ENCODE measurements around the gene TMCO4.

DNA sequence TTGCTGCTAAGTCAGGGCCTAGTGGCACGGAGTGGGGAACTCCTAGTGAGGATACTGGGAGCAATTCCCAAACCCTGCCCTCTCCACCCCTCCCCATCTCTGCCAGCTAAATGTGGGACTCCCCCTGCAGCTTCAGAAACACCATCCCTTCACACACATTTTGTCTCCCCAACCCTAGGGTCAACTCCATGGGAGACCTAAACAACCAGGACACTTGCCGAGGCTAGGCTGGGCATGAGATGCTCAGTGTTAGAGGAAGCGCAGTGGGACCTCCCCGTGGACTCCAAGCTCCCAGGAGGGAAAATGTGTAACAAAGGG, 13.9 kb upstream of the TMCO4 start:
- TF ChIP-seq, protein P1, sequence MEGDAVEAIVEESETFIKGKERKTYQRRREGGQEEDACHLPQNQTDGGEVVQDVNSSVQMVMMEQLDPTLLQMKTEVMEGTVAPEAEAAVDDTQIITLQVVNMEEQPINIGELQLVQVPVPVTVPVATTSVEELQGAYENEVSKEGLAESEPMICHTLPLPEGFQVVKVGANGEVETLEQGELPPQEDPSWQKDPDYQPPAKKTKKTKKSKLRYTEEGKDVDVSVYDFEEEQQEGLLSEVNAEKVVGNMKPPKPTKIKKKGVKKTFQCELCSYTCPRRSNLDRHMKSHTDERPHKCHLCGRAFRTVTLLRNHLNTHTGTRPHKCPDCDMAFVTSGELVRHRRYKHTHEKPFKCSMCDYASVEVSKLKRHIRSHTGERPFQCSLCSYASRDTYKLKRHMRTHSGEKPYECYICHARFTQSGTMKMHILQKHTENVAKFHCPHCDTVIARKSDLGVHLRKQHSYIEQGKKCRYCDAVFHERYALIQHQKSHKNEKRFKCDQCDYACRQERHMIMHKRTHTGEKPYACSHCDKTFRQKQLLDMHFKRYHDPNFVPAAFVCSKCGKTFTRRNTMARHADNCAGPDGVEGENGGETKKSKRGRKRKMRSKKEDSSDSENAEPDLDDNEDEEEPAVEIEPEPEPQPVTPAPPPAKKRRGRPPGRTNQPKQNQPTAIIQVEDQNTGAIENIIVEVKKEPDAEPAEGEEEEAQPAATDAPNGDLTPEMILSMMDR (IDR thresholded peaks at IDR 0.05; ENCODE audit: control extremely low read depth in 1 of 3, insufficient read depth in 1 of 3, low read depth in 1 of 3, low read length in 3 of 3), result no peak
- TF ChIP-seq TAF1 (IDR thresholded peaks at IDR 0.05; ENCODE audit: low read depth, low read length) (no peak), POLR2A (IDR thresholded peaks at IDR 0.05; ENCODE audit: control extremely low read depth in 1 of 2, low read depth in 2 of 2, low read length in 2 of 2) (no peak), BACH1 (IDR thresholded peaks at IDR 0.05; ENCODE audit: low read length) (no peak), SUZ12 (IDR thresholded peaks at IDR 0.05; ENCODE audit: low read length) (no peak), TEAD4 (IDR thresholded peaks at IDR 0.05; ENCODE audit: low read depth, low read length) (no peak), RAD21 (IDR thresholded peaks at IDR 0.05 in 1 of 2, conservative IDR thresholded peaks at IDR 0.05 in 1 of 2; ENCODE audit: low read depth in 2 of 2, low read length in 2 of 2) (no peak), SIRT6 (IDR thresholded peaks at IDR 0.05; ENCODE audit: low read length) (no peak), SP1 (IDR thresholded peaks at IDR 0.05; ENCODE audit: low read depth, low read length) (no peak)
- TF ChIP-seq, protein P2, sequence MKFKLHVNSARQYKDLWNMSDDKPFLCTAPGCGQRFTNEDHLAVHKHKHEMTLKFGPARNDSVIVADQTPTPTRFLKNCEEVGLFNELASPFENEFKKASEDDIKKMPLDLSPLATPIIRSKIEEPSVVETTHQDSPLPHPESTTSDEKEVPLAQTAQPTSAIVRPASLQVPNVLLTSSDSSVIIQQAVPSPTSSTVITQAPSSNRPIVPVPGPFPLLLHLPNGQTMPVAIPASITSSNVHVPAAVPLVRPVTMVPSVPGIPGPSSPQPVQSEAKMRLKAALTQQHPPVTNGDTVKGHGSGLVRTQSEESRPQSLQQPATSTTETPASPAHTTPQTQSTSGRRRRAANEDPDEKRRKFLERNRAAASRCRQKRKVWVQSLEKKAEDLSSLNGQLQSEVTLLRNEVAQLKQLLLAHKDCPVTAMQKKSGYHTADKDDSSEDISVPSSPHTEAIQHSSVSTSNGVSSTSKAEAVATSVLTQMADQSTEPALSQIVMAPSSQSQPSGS (IDR thresholded peaks at IDR 0.05; ENCODE audit: low read length), result no peak
- TF ChIP-seq, protein P3, sequence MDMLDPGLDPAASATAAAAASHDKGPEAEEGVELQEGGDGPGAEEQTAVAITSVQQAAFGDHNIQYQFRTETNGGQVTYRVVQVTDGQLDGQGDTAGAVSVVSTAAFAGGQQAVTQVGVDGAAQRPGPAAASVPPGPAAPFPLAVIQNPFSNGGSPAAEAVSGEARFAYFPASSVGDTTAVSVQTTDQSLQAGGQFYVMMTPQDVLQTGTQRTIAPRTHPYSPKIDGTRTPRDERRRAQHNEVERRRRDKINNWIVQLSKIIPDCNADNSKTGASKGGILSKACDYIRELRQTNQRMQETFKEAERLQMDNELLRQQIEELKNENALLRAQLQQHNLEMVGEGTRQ (IDR thresholded peaks at IDR 0.05; ENCODE audit: low read length), result no peak

All from H1 (cell line).